GM21526 (cell line): ENCODE results near the gene UBE2E2.

Experiments
- ATAC-seq: cut with Tn5 transposase; IDR thresholded peaks from one replicate; pipeline ENCODE4 v1.9.1; 2021; ENCODE audit warnings: moderate library complexity; ENCODE audit not compliant: unreplicated experiment, low FRiP score

The UBE2E2 gene

GRCh38 chr3:23430781-23431398, 227.8 kb downstream of the UBE2E2 start:
- no peak for ATAC-seq

- no peak for ATAC-seq
These were observed 228.6 kb downstream of the UBE2E2 start for GRCh38 chr3:23431764-23432163.

GRCh38 chr3:23435318-23435717, 232.2 kb downstream of the UBE2E2 start:
- ATAC-seq, result no peak

GRCh38 chr3:23435904-23436303, 232.8 kb downstream of the UBE2E2 start:
- ATAC-seq, result no peak

GRCh38 chr3:23437484-23438145, 234.5 kb downstream of the UBE2E2 start:
- ATAC-seq, result no peak

GRCh38 chr3:23438657-23439056, 235.5 kb downstream of the UBE2E2 start:
- no peak for ATAC-seq

GRCh38 chr3:23439080-23439479, 236.0 kb downstream of the UBE2E2 start:
- no peak for ATAC-seq

- no peak for ATAC-seq
These were observed 237.5 kb downstream of the UBE2E2 start for GRCh38 chr3:23440416-23441294.

GRCh38 chr3:23442598-23443383, 239.7 kb downstream of the UBE2E2 start:
- ATAC-seq, result no peak

GRCh38 chr3:23444386-23444785, 241.3 kb downstream of the UBE2E2 start:
- no peak for ATAC-seq

GRCh38 chr3:23446301-23446700, 243.2 kb downstream of the UBE2E2 start:
- ATAC-seq, result no peak

- ATAC-seq, result no peak
These were observed 245.9 kb downstream of the UBE2E2 start for GRCh38 chr3:23448998-23449537.

- ATAC-seq, result no peak
These were observed 246.9 kb downstream of the UBE2E2 start for GRCh38 chr3:23450051-23450450.

- no peak for ATAC-seq
These were observed 247.7 kb downstream of the UBE2E2 start for GRCh38 chr3:23450806-23451205.

- ATAC-seq, result no peak
These were observed 249.3 kb downstream of the UBE2E2 start for GRCh38 chr3:23452408-23452807.

- ATAC-seq, result no peak
These were observed 252.0 kb downstream of the UBE2E2 start for GRCh38 chr3:23455084-23455483.

GRCh38 chr3:23455775-23456174, 252.6 kb downstream of the UBE2E2 start:
- no peak for ATAC-seq

- no peak for ATAC-seq
These were observed 254.6 kb downstream of the UBE2E2 start for GRCh38 chr3:23457697-23458096.

GRCh38 chr3:23459465-23459864, 256.3 kb downstream of the UBE2E2 start:
- ATAC-seq, result no peak

- ATAC-seq, result no peak
These were observed 256.9 kb downstream of the UBE2E2 start for GRCh38 chr3:23459889-23460546.
